GM10847 (cell line): ENCODE measurements around the gene SPATA9.

Source experiments
- POLR2A ChIP-seq: IDR thresholded peaks from 2 replicates; pipeline ENCODE4 v1.6.1; 2011; ENCODE audit not compliant: insufficient read length; ENCODE audit errors: extremely low read depth

SPATA9 gene

DNA sequence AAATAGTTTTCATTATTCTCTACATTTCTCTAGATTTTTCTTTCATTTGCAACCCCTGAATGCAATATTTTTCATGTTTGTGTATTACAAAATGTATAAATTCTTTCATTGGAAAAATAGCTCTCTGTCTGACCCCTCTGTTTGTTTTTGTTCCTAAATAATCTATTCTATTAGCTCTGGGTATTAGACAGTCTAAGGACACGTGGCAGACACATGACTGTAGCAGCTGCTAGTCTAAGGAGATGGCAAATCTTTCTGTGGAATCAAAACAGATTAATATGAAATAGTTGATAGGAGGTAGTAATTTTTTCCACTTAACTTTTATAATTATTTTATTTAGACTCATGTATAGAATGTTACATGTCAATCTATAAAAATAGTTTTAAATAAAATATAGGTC, 21.4 kb upstream of the SPATA9 start:
- no peak for TF ChIP-seq POLR2A

DNA sequence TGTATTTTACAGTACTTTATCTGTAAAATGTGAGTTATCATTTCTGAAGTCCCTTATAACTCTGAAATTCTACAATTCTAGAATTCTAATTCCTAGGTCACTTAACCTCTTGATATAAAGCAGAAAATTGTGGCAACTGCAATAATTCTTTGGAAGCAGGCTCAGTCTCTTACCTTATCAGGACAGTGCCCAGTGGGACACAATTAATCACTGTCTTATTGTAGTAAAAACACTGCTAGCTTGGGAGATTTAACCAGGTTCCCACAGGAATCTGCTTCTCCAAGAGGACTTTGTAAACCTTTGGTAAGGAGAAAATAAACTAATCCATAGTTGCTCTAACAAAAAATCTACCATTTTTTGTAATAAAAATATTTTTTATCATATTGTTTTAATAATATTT, 18.3 kb upstream of the SPATA9 start:
- no peak for TF ChIP-seq POLR2A

DNA sequence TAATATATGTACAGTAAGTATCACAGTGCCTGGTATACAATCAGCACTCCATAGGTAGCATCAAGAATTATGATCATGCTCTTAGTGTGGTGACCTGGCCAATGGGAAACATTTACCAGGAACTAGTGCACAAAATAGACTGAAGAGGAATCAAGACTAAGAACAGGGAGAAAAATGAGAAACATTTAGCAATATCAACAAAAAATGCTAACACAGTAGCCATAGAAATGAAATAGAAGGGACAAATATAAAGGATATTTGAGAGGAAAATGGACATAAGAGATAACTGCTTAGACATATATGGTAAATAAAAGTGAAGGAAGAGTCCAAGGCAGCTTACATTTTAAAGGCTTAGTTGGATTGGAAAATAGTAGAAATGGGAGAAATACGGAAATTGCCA, 16.5 kb upstream of the SPATA9 start:
- no peak for TF ChIP-seq POLR2A

DNA sequence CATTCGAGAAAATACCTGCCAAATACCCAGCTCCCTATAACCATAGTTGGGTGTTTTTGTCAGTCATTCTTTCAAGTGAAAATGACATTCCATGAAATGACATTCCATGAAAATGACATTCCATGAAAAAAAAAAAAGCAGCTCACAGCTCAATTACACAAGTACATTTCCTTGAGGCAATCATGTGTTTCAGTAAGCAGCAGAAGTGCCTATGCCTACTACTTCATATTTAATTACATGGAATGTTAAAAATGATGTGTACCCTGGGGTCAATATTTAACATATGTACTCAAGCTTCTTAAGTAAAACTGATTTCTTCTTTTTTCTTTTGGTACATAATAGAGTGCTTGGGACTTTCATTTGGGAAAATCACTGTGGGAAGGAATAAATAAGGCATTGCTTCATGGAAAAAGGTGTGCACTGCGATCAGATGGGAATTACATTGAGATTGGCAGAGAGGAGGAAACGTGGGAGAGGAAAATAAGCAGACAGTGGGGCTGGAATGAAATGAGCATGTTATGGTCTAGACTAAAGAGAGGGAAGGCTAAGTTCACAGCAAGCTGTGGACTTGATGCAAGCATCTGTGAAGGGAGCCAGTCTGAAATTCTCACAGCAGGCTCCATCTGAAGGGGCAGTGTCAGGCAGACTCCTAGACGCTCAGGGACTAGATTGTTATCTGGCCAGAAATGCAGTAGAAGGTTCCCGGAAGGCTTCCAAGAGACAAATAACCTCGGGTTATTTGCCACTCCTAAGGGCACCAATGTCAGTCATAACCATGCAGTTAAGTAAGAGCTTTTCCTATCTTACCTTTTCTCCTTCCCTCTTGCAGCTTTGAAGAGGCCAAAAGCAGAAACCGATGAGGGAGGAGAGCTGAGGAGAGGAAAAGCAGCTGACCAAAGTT, 15.2 kb upstream of the SPATA9 start:
- no peak for TF ChIP-seq POLR2A

DNA sequence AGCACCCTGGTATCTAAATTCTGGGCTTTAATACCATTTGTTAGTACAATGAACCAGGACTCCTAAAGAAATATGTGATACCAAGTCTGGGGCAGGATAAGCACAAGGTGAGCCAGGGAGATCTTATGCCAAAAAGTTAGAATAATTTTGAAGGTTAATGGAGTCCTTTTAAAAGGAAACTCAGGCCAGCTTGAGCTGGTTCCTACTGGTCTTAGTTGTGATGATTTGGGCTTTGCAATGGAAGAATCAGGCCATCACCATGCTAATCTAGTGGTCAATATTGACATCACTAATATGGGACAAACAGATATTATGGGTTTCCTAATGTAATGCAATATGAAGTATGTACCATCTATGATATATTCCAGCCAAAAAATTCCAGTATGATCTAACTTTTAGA, 7.5 kb upstream of the SPATA9 start:
- TF ChIP-seq POLR2A = no peak

DNA sequence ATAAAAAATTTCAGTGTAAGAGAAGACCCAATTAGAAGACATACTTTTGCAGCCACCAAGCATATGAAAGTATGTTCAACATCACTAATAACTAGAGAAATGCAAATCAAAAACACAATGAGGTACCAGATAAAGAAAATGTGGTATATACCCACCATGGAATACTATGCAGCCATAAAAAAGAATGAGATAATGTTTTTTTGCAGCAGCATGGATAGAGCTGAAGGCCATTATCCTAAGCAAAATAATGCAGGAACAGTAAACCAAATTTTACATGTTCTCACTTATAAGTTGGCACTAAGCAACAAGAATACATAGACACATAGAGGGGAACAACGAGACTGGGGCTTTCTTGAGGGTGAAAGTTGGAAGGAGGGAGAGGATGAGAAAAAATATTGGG, 6.9 kb upstream of the SPATA9 start:
- no peak for TF ChIP-seq POLR2A

DNA sequence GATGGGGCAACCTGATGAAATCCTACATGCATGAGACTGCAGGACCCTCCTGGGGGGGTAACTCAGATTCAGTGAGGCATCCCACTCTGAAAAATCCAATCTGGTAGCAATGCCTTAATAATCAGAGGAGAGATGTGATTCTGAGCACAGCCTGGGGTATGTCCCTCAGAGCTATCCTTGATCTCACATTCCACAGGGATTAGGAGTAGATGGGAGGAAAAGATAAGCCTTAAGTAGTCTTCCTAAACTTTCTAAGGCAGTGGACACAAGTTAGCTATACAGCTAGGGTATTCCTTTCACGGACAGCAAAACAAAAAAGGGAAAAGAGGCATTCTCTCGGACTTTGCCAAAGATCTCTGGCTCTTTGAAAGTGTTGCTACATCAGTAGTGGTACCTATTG, 3.9 kb upstream of the SPATA9 start:
- no peak for TF ChIP-seq POLR2A

DNA sequence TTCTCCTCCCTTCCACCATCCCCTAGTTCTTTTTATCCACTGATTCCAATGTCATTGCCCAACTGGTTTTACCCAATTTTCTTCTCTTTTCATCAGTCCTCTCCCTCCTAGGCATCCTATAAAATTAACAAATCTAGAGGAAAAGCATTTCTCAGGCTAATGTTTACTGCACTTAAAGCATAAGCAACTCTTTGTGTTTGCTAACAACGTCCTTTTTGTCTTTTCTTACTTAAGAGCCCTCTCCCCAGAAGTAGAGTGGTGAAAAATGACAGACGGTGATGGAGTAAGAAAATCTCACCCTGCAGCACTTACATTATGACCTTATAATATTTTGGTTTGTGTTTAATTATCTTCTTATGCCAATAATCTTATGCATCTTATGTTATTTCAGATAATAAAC, 1.6 kb upstream of the SPATA9 start:
- no peak for TF ChIP-seq POLR2A

DNA sequence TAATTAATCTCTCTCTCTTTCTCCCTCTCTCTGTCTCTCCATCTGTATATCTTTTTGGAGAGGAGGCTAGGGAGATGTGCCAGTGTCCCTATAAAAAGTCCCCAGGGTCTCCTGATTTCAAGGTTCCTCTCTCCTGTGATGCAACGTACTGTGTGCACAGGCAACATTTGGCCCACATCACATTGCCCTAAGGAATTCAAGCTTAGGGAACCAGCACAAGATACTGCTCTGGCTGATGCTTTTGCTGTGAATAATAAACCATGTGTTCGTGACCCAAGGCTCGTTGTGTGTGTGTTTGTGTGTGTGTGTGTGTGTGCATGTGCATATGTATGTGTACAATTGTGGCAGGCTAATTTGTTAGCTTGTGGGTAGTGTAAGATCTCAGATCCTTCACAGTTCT, 9.7 kb downstream of the SPATA9 start:
- no peak for TF ChIP-seq POLR2A

DNA sequence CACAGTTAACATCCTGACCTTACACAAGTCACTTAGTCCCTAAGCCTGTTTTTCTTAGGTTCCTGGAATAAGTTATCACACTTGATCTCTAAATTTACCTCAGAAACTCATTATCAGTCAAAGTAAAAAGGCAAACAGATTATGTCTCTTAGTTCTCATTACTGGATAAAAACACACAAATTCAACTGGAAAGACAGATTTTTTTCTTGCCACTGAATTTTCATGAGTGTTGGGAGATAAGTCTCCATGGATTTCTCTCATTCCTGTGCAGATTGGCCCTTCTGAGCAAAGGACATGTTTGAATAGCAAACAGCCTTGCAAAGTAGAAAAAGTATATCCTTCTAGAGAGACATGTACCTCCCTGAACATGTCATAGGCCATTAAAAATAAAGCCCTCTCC, 10.2 kb downstream of the SPATA9 start:
- TF ChIP-seq POLR2A = no peak

DNA sequence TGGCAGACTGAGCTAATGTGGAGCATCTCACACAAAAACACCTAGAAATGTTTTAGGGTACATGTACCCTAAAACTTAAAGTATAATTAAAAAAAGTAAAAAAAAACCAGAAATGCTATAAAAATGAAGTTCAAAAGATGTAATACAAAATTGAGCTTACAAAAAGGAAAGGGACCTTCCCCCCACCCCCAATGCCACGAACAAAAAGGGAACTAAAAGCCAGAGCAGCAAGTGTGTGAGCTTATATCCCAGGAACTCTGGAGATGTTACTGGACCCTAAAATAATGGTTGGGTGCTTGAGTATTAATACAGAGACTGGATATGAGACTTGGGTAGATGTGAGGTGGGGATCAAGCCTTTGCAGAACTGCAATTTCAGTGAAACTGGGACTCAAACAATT, 11.0 kb downstream of the SPATA9 start:
- no peak for TF ChIP-seq POLR2A

DNA sequence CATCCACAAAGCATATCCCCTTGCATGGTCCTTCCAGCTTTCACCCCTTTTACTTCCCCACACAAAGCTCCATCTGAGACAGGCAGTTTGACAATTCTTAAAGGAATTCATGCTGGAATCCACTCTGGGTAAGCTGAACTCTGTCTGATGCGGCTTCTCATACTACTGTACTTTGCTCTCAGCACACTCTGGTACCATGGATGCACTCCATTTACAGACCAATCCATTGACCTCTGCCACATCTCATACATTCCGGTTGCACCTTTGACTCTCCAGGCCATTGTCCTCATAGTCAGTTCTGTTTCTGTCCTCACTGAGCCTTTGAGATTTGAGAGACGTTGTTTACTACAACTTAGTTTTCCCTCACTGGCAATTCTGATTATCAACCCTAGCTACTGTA, 12.2 kb downstream of the SPATA9 start:
- TF ChIP-seq POLR2A = no peak

DNA sequence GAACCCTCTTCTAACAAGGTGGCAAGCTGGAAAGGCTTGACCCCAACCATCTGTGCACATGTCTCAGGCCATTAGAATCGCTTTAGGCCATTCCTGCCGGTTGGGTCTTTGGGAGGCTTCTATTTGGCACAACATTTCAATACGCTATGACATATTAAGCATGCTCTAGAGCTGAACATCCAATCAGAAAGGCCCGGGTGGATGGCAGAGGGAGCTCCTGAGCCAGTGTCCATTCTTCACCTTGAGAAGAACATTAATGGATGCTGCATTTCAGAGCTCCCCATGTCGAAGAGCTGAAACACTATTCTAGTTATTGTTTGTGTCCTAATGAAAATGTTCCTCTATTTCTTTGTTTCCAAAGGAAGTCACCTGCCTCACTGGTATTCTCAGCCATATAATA, 12.8 kb downstream of the SPATA9 start:
- TF ChIP-seq POLR2A = no peak

DNA sequence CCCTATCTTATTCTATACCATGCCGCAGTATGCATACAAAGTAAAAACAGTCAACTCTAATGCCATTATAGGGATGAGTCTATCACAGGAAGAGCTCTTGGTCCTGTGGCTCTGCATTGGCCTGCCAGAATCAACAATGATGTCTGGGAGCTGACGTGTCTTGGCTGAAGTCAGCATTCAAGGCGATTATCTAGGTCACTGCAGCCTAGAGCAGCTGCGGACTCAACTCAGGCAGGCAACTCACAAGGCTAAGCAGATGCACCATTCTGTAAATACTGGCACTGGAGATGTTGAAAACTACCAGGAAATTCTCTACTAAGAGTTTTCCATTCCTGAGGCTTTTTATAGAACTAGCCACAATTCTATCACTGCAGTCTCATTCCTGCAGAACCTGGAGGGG, 13.3 kb downstream of the SPATA9 start:
- no peak for TF ChIP-seq POLR2A

DNA sequence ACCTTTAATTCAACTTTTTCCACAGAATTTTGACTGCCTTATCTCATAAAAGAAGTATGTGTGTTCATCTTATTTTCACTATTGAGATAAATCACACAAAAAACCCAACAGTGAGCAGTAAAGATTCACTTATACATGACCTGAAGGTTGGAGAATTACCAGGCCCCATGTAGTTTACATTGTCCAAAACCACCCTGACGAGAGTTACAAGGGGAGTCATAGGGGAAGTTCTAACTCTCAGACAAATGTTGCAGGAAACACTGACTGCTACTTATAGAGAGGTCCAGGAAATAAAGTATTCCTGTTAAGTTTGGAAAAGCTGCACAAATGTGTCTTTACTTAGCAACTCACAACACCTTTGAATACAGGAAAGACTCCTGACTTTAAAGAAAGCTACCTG, 14.1 kb downstream of the SPATA9 start:
- no peak for TF ChIP-seq POLR2A

DNA sequence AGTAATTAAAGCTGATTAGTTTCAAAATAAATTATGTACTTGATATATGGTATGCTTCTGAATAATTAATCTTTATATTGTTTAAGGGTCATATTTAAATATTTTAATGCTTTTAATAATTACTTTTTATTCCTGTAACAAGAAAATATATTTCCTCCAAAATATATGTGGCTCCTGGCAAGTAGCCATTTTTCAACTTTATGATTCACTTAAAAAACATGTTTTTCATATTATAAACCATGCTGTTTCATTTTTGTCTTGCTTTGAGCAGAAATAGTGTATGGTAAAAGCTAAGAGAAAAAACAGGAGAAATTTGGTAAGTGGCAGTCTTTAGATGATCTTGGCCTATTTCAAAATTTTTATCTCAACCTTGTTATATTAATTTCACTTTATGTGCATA, 14.6 kb downstream of the SPATA9 start:
- no peak for TF ChIP-seq POLR2A

DNA sequence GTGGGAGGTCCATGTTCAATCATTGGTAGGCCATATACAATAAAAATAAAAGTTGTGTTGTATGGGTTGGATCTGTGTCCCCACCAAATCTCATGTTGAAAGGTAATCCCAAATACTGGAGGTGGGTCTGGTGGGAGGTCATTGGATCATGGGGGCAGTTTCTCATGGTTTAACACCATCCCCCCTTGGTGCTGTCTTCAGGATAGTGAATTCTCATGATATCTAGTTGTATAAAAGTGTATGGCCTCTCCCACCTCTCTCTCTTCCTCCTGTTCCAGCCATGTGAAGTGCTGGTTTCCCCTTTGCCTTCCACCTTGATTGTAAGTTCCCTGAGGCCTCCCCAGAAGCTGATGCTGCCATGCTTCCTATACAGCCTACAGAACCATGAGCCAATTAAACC, 15.1 kb downstream of the SPATA9 start:
- TF ChIP-seq POLR2A = no peak

DNA sequence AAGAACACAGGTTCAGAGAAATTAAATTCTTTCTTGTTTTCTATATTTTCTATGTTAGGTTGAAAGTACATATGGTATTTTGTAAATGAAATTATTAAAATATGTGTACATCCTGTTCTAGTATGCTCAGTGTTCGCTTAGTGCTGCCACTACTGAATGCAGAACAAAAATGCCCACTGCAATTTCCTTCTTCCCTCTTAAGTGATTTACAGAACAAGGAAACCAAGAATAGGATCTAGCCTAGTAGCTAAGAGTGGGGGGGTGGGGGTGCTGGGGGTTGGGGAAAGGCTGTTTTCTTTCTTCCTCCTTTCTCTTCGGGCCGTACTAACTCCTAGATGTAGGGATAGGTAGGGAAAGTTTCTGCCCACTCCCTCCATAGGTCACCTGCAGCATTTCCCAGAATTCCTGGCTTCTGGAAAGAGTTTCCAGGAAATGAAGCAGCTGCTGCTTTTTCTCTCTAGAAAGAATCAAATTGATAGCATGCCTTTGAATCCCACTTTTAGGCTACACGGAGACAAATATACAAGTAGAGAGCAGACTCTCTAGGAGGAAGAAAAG, 15.7 kb downstream of the SPATA9 start:
- no peak for TF ChIP-seq POLR2A
